H9 (cell line): ENCODE measurements around the gene HOXA4. TPM values are rescaled to one million over a fixed set of nuclear protein-coding genes. Genes with fewer than 3 reads are reported as not detected.

Source experiments
- DNase-seq: peaks from one replicate; pipeline ENCODE4 v3.0.0-alpha.2; 2017
- H2AFZ ChIP-seq: one replicate; pipeline ENCODE4 v1.6.1; 2013; ENCODE audit warnings: mild to moderate bottlenecking, low read length, control low read depth, moderate library complexity
- H2AK5ac ChIP-seq: 2 replicates; pipeline ENCODE4 v1.6.1; 2013; ENCODE audit warnings: low read length, control low read depth, mixed read lengths; ENCODE audit not compliant: insufficient read length
- H2BK120ac ChIP-seq: one replicate; pipeline ENCODE4 v1.6.1; 2013; ENCODE audit warnings: low read depth, mild to moderate bottlenecking, low read length, control low read depth, inconsistent platforms; ENCODE audit not compliant: poor library complexity, severe bottlenecking
- H2BK12ac ChIP-seq: 2 replicates; pipeline ENCODE4 v1.6.1; 2013; ENCODE audit warnings: low read length, control low read depth, mixed read lengths, low read depth; ENCODE audit not compliant: insufficient read length
- H2BK15ac ChIP-seq: 2 replicates; pipeline ENCODE4 v1.6.1; 2013; ENCODE audit warnings: low read depth, low read length, control low read depth
- H2BK20ac ChIP-seq: one replicate; pipeline ENCODE4 v1.6.1; 2013; ENCODE audit warnings: low read depth, mild to moderate bottlenecking, low read length, control low read depth, inconsistent platforms; ENCODE audit not compliant: poor library complexity, severe bottlenecking
- H2BK5ac ChIP-seq: 2 replicates; pipeline ENCODE4 v1.6.1; 2013; ENCODE audit warnings: low read length, control low read depth, mixed read lengths; ENCODE audit not compliant: insufficient read length
- H3K14ac ChIP-seq: 2 replicates; pipeline ENCODE4 v1.6.1; 2013; ENCODE audit warnings: low read length, control low read depth; ENCODE audit not compliant: insufficient read depth
- H3K18ac ChIP-seq: 2 replicates; pipeline ENCODE4 v1.6.1; 2013; ENCODE audit warnings: low read depth, mild to moderate bottlenecking, mixed read lengths, low read length, control low read depth; ENCODE audit not compliant: insufficient read length
- H3K23ac ChIP-seq: 2 replicates; pipeline ENCODE4 v1.6.1; 2013; ENCODE audit warnings: low read length, control low read depth, mixed read lengths, low read depth; ENCODE audit not compliant: insufficient read length
- H3K23me2 ChIP-seq: 2 replicates; pipeline ENCODE4 v1.6.1; 2013; ENCODE audit warnings: low read depth, mild to moderate bottlenecking, mixed read lengths, low read length, control low read depth; ENCODE audit not compliant: insufficient read length, poor library complexity, severe bottlenecking
- H3K27ac ChIP-seq: 2 replicates; pipeline ENCODE4 v1.5.1; 2013; ENCODE audit warnings: low read length, control low read depth, mixed read lengths, low read depth; ENCODE audit not compliant: insufficient read length
- H3K27me3 ChIP-seq: 2 replicates; pipeline ENCODE4 v1.6.1; 2013; ENCODE audit warnings: low read length, control low read depth, inconsistent platforms; ENCODE audit not compliant: insufficient read depth
- H3K4ac ChIP-seq: 2 replicates; pipeline ENCODE4 v1.6.1; 2013; ENCODE audit warnings: low read depth, mild to moderate bottlenecking, control low read depth, inconsistent platforms, low read length, moderate library complexity
- H3K4me1 ChIP-seq: 2 replicates; pipeline ENCODE4 v1.6.1; 2013; ENCODE audit warnings: low read length, control low read depth, inconsistent platforms; ENCODE audit not compliant: insufficient read depth
- H3K4me2 ChIP-seq: 2 replicates; pipeline ENCODE4 v1.6.1; 2013; ENCODE audit warnings: low read length, control low read depth, mixed read lengths; ENCODE audit not compliant: insufficient read length, insufficient read depth
- H3K56ac ChIP-seq: 2 replicates; pipeline ENCODE4 v1.6.1; 2013; ENCODE audit warnings: low read depth, mild to moderate bottlenecking, mixed read lengths, low read length, control low read depth; ENCODE audit not compliant: insufficient read length
- H3K79me1 ChIP-seq: 2 replicates; pipeline ENCODE4 v1.6.1; 2013; ENCODE audit warnings: low read depth, mild to moderate bottlenecking, moderate library complexity, low read length, control low read depth, inconsistent platforms; ENCODE audit not compliant: insufficient read depth, poor library complexity, severe bottlenecking
- H3K79me2 ChIP-seq: 2 replicates; pipeline ENCODE4 v1.6.1; 2013; ENCODE audit warnings: low read length, control low read depth, inconsistent platforms; ENCODE audit not compliant: insufficient read depth
- H3K9ac ChIP-seq: 2 replicates; pipeline ENCODE4 v1.6.1; 2013; ENCODE audit warnings: low read length, control low read depth, mixed read lengths; ENCODE audit not compliant: insufficient read length; ENCODE audit errors: extremely low read depth
- H3K9me3 ChIP-seq: one replicate; pipeline ENCODE4 v1.6.1; 2013; ENCODE audit warnings: low read depth, low read length, inconsistent platforms; ENCODE audit not compliant: control insufficient read depth
- H3T11ph ChIP-seq: one replicate; pipeline ENCODE4 v1.6.1; 2013; ENCODE audit warnings: mild to moderate bottlenecking, low read length, control low read depth, inconsistent platforms
- H4K20me1 ChIP-seq: one replicate; pipeline ENCODE4 v1.6.1; 2013; ENCODE audit not compliant: control insufficient read depth, insufficient read length, insufficient read depth
- H4K5ac ChIP-seq: 2 replicates; pipeline ENCODE4 v1.6.1; 2013; ENCODE audit warnings: low read depth, mild to moderate bottlenecking, mixed read lengths, low read length, control low read depth; ENCODE audit not compliant: insufficient read length
- H4K8ac ChIP-seq: replicated peaks from 2 replicates; pipeline ENCODE4 v1.6.1; 2013; ENCODE audit warnings: low read length, control low read depth, mixed read lengths, low read depth; ENCODE audit not compliant: insufficient read length
- H4K91ac ChIP-seq: 2 replicates; pipeline ENCODE4 v1.6.1; 2013; ENCODE audit warnings: low read depth, mild to moderate bottlenecking, moderate library complexity, mixed read lengths, low read length, control low read depth; ENCODE audit not compliant: insufficient read length
- H3K27ac Mint-ChIP-seq, 3 experiments: 2 replicates in 2 of 3; 3 replicates in 1 of 3; pipeline ENCODE4 v1.8.0; 2020 to 2021; ENCODE audit warnings: mixed read lengths in 3 of 3, mild to moderate bottlenecking in 1 of 3, moderate library complexity in 1 of 3
- H3K27me3 Mint-ChIP-seq: 2 replicates; pipeline ENCODE4 v1.8.0; 2021; ENCODE audit warnings: low read depth, mild to moderate bottlenecking, moderate library complexity, mixed read lengths
- H3K36me3 Mint-ChIP-seq, 3 experiments: 2 replicates in 2 of 3; 3 replicates in 1 of 3; pipeline ENCODE4 v1.8.0; 2020 to 2021; ENCODE audit warnings: low read depth in 3 of 3, mixed read lengths in 3 of 3; ENCODE audit not compliant: insufficient read depth in 1 of 3
- H3K4me1 Mint-ChIP-seq, 2 experiments: 2 replicates each; pipeline ENCODE4 v1.8.0; 2020; ENCODE audit warnings: mixed read lengths in 2 of 2
- H3K4me3 Mint-ChIP-seq, 2 experiments: 2 replicates in 1 of 2; 3 replicates in 1 of 2; pipeline ENCODE4 v1.8.0; 2020 to 2021; ENCODE audit warnings: mild to moderate bottlenecking in 2 of 2, mixed read lengths in 2 of 2, moderate library complexity in 1 of 2
- H3K9me3 Mint-ChIP-seq, 2 experiments: 2 replicates in 1 of 2; 3 replicates in 1 of 2; pipeline ENCODE4 v1.8.0; 2020; ENCODE audit warnings: mild to moderate bottlenecking in 2 of 2, mixed read lengths in 2 of 2, moderate library complexity in 1 of 2
- WGBS: extraction: QIAGEN DNeasy Blood & Tissue Kit; methylation state at CpG from one replicate; pipeline ENCODE4 v1.1.7; 2013; ENCODE audit warnings: missing lambda C conversion rate, low lambda C conversion rate, mixed read lengths; ENCODE audit not compliant: insufficient read length; ENCODE audit errors: extremely low coverage; 5-methylcytosine and 5-hydroxymethylcytosine counted together
- total RNA-seq: library from RNA; stranded (reverse); gene quantifications from 2 replicates; pipeline ENCODE4 v1.2.1, GENCODE V29; 2021
- TF ChIP-seq, protein P1 (sequence below): fragments of 200-600 bp; sonication (generic); conservative IDR thresholded peaks from 3 replicates; pipeline ENCODE4 v1.8.0; 2021; ENCODE audit warnings: antibody characterized with exemption, mild to moderate bottlenecking

The HOXA4 gene
- total RNA-seq, 1 experiment from 2014 or later, result not detected

- Histone ChIP-seq H3K56ac (no peak overlapping the region), H2BK20ac (no peak overlapping the region), H2BK12ac (no peak overlapping the region), H2BK15ac (no peak overlapping the region), H4K91ac (no peak overlapping the region), H3K27ac (no peak overlapping the region), H3K79me1 (no peaks in the 10 kb centered on the region), H2BK120ac (no peak overlapping the region), H3K23me2 (no peaks in the 10 kb centered on the region), H3K79me2 (no peaks in the 10 kb centered on the region), H3K14ac (no peak overlapping the region; the same call in 1 of the 2 replicates), H3K18ac (no peak overlapping the region), H4K20me1 (no peaks in the 10 kb centered on the region), H3T11ph (no peak overlapping the region), H4K8ac (no peak overlapping the region), H2AFZ (no peak overlapping the region), H3K23ac (no peak overlapping the region), H3K4ac (no peak overlapping the region), H3K4me2 (peak overlapping the region; percentile 37), H3K27me3 (peaks cover 96% of the 10 kb centered on the region), H3K9me3 (no peaks in the 10 kb centered on the region), H2BK5ac (no peak overlapping the region), H3K4me1 (no peaks in the 10 kb centered on the region), H4K5ac (no peak overlapping the region), H3K9ac (no peak overlapping the region), H2AK5ac (no peak overlapping the region)
- no CpG with 5 or more reads among the region's 47 CpGs for WGBS
- no peaks in the 10 kb centered on the region; a peak in 1 of 7 replicates for H3K36me3 Mint-ChIP-seq
- peaks cover 98% of the 10 kb centered on the region for H3K27me3 Mint-ChIP-seq
- TF ChIP-seq, protein P1, sequence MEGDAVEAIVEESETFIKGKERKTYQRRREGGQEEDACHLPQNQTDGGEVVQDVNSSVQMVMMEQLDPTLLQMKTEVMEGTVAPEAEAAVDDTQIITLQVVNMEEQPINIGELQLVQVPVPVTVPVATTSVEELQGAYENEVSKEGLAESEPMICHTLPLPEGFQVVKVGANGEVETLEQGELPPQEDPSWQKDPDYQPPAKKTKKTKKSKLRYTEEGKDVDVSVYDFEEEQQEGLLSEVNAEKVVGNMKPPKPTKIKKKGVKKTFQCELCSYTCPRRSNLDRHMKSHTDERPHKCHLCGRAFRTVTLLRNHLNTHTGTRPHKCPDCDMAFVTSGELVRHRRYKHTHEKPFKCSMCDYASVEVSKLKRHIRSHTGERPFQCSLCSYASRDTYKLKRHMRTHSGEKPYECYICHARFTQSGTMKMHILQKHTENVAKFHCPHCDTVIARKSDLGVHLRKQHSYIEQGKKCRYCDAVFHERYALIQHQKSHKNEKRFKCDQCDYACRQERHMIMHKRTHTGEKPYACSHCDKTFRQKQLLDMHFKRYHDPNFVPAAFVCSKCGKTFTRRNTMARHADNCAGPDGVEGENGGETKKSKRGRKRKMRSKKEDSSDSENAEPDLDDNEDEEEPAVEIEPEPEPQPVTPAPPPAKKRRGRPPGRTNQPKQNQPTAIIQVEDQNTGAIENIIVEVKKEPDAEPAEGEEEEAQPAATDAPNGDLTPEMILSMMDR, result peak; percentile 48; the same call in 2 of the 3 replicates
- peaks cover 5 to 10% of the 10 kb centered on the region in 2 experiments for H3K9me3 Mint-ChIP-seq
- peaks cover 0 to 15% of the 10 kb centered on the region in 2 experiments; a peak in 3 of 4 replicates for H3K4me1 Mint-ChIP-seq
- H3K4me3 Mint-ChIP-seq, result no peak overlapping the region; a peak in 1 of 5 replicates
- no peak overlapping the region; a peak in 1 of 7 replicates for H3K27ac Mint-ChIP-seq
- peak; percentile 74 for DNase-seq
Measured at GRCh38 chr7:27164367-27165088, 34.0 kb upstream of the HOXA4 start.
